Prostate gland (tissue), 2 donors: ENCODE results near the gene DBET. TPM values are rescaled to one million over a fixed set of nuclear protein-coding genes. Genes with fewer than 3 reads are reported as not detected.
"Not testable (repeated sequence)": the region's sequence is repeated elsewhere in the genome, so short reads cannot be mapped to it uniquely, and the experiment has no call there.

ENCODE experiments used
- DNase-seq: peaks from one replicate; pipeline ENCODE4 v3.0.0-alpha.2; 2019; ENCODE audit warnings: low spot score
- H3K27ac ChIP-seq, 2 donors: fragments of 200-600 bp; sonication (generic); 2 replicates each; pipeline ENCODE4 v1.5.1; 2017 to 2019
- H3K27me3 ChIP-seq: fragments of 200-600 bp; sonication (generic); replicated peaks from 2 replicates; pipeline ENCODE4 v1.5.1; 2019; ENCODE audit not compliant: insufficient read depth
- H3K36me3 ChIP-seq, 2 donors: fragments of 200-600 bp; sonication (generic); 1 replicate in 1 of 2; 2 replicates in 1 of 2; pipeline versions ENCODE4 v1.5.1 to v1.8.1; 2017 to 2019
- H3K4me1 ChIP-seq: fragments of 200-600 bp; sonication (generic); replicated peaks from 2 replicates; pipeline ENCODE4 v1.5.1; 2019
- H3K4me3 ChIP-seq, 2 donors: fragments of 200-600 bp; sonication (generic); 2 replicates each; pipeline ENCODE4 v1.5.1; 2017 to 2019
- H3K9me3 ChIP-seq: fragments of 200-600 bp; sonication (generic); 2 replicates; pipeline ENCODE4 v1.5.1; 2017
- CTCF ChIP-seq, 4 experiments: fragments of 200-600 bp in 2 of 4; fragments of 450-650 bp in 2 of 4; sonication (generic) in 2 of 4; IDR thresholded peaks; 1 replicate in 3 of 4; 2 replicates in 1 of 4; pipeline ENCODE4 v1.5.1; 2016 to 2019; ENCODE audit warnings: antibody characterized with exemption in 4 of 4, mild to moderate bottlenecking in 2 of 4, moderate library complexity in 2 of 4
- POLR2A ChIP-seq: fragments of 450-650 bp; IDR thresholded peaks from one replicate; pipeline ENCODE4 v1.6.1; 2016; ENCODE audit warnings: antibody characterized with exemption, mild to moderate bottlenecking
- POLR2AphosphoS5 ChIP-seq: sonication (generic); formaldehyde crosslinking; IDR thresholded peaks from one replicate; pipeline ENCODE4 v1.6.1; 2017; ENCODE audit warnings: antibody characterized with exemption
- WGBS: methylation state at CpG from one replicate; pipeline ENCODE4 v1.1.5; 2018; 5-methylcytosine and 5-hydroxymethylcytosine counted together
- intact Hi-C: fragments of 100-400 bp; cut with DNase I; formaldehyde crosslinking; loops from one replicate; pipeline ENCODE4 v1.14.2; 2022
- total RNA-seq, 2 donors: library from RNA; depleted of rRNA; stranded (reverse); fragments of >200 nt; gene quantifications; one replicate each; pipeline ENCODE4 v1.1.0, GENCODE V29; 2016

DBET gene
- total RNA-seq, 2 donors from 2014 or later, result 0.05 TPM; not detected in 1

- Histone ChIP-seq H3K27me3 (peaks cover 34% of the 10 kb centered on the region), H3K4me3 (no peak overlapping the region), H3K36me3 (no peaks in the 10 kb centered on the region), H3K9me3 (no peaks in the 10 kb centered on the region), H3K27ac (no peak overlapping the region), H3K4me1 (no peaks in the 10 kb centered on the region)
- 3% methylated on average over 49 of the region's 62 CpGs for WGBS
- TF ChIP-seq CTCF (IDR thresholded peaks at IDR 0.05) (no peak), POLR2A (no peak), POLR2AphosphoS5 (no peak)
- intact Hi-C loops, result no loop called here
- no peak for DNase-seq
Measured at GRCh38 chr4:190017357-190018200, 46.7 kb upstream of the DBET start.

GRCh38 chr4:190018201-190018920 is 45.9 kb upstream of the DBET start:
- Histone ChIP-seq H3K27me3 (peaks cover 34% of the 10 kb centered on the region), H3K27ac (no peak overlapping the region), H3K36me3 (no peaks in the 10 kb centered on the region), H3K9me3 (no peaks in the 10 kb centered on the region), H3K4me3 (no peak overlapping the region), H3K4me1 (no peaks in the 10 kb centered on the region)
- TF ChIP-seq CTCF (IDR thresholded peaks at IDR 0.05) (no peak), POLR2A (no peak)
- intact Hi-C loops, result no loop called here
- DNase-seq, result no peak
- WGBS, result 7% methylated on average over 35 of the region's 38 CpGs

- H3K4me3 ChIP-seq, result no peak overlapping the region
- H3K27me3 ChIP-seq, result peaks cover 34% of the 10 kb centered on the region
- intact Hi-C loops, result no loop called here
- no peaks in the 10 kb centered on the region for H3K9me3 ChIP-seq
- H3K4me1 ChIP-seq, result no peaks in the 10 kb centered on the region
- TF ChIP-seq CTCF (IDR thresholded peaks at IDR 0.05) (no peak), POLR2A (no peak), POLR2AphosphoS5 (no peak)
- WGBS, result 3% methylated on average over 37 of the region's 57 CpGs
- no peak for DNase-seq
- no peak overlapping the region for H3K27ac ChIP-seq
- H3K36me3 ChIP-seq, result no peaks in the 10 kb centered on the region
Measured at GRCh38 chr4:190019023-190019858, 45.1 kb upstream of the DBET start.

GRCh38 chr4:190019859-190020463 is 44.3 kb upstream of the DBET start:
- 15% methylated on average over 29 of the region's 29 CpGs for WGBS
- DNase-seq, H3K36me3 ChIP-seq, H3K4me1 ChIP-seq, H3K9me3 ChIP-seq, H3K27ac ChIP-seq, intact Hi-C loops, H3K4me3 ChIP-seq: not testable (repeated sequence)
- peaks cover 31% of the 10 kb centered on the region for H3K27me3 ChIP-seq
